Prostate gland (tissue), 2 donors: Measurements from ENCODE around the gene ACTA2. TPM values are rescaled to one million over a fixed set of nuclear protein-coding genes. Genes with fewer than 3 reads are reported as not detected.
A peak's percentile ranks its signal among the peaks of the same experiment; 100 is the strongest.

Experiments used
- DNase-seq: peaks from one replicate; pipeline ENCODE4 v3.0.0-alpha.2; 2019; ENCODE audit warnings: low spot score
- H3K27ac ChIP-seq, 2 donors: fragments of 200-600 bp; sonication (generic); 2 replicates each; pipeline ENCODE4 v1.5.1; 2017 to 2019
- H3K27me3 ChIP-seq: fragments of 200-600 bp; sonication (generic); replicated peaks from 2 replicates; pipeline ENCODE4 v1.5.1; 2019; ENCODE audit not compliant: insufficient read depth
- H3K36me3 ChIP-seq, 2 donors: fragments of 200-600 bp; sonication (generic); 1 replicate in 1 of 2; 2 replicates in 1 of 2; pipeline versions ENCODE4 v1.5.1 to v1.8.1; 2017 to 2019
- H3K4me1 ChIP-seq: fragments of 200-600 bp; sonication (generic); replicated peaks from 2 replicates; pipeline ENCODE4 v1.5.1; 2019
- H3K4me3 ChIP-seq, 2 donors: fragments of 200-600 bp; sonication (generic); 2 replicates each; pipeline ENCODE4 v1.5.1; 2017 to 2019
- H3K9me3 ChIP-seq: fragments of 200-600 bp; sonication (generic); 2 replicates; pipeline ENCODE4 v1.5.1; 2017
- POLR2A ChIP-seq: fragments of 450-650 bp; IDR thresholded peaks from one replicate; pipeline ENCODE4 v1.6.1; 2016; ENCODE audit warnings: antibody characterized with exemption, mild to moderate bottlenecking
- POLR2AphosphoS5 ChIP-seq: sonication (generic); formaldehyde crosslinking; IDR thresholded peaks from one replicate; pipeline ENCODE4 v1.6.1; 2017; ENCODE audit warnings: antibody characterized with exemption
- WGBS: methylation state at CpG from one replicate; pipeline ENCODE4 v1.1.5; 2018; 5-methylcytosine and 5-hydroxymethylcytosine counted together
- intact Hi-C: fragments of 100-400 bp; cut with DNase I; formaldehyde crosslinking; loops from one replicate; pipeline ENCODE4 v1.14.2; 2022
- total RNA-seq, 2 donors: library from RNA; depleted of rRNA; stranded (reverse); fragments of >200 nt; gene quantifications; one replicate each; pipeline ENCODE4 v1.1.0, GENCODE V29; 2016
- TF ChIP-seq, protein P1 (sequence below), 4 experiments: fragments of 200-600 bp in 2 of 4; fragments of 450-650 bp in 2 of 4; sonication (generic) in 2 of 4; IDR thresholded peaks; 1 replicate in 3 of 4; 2 replicates in 1 of 4; pipeline ENCODE4 v1.5.1; 2016 to 2019; ENCODE audit warnings: antibody characterized with exemption in 4 of 4, mild to moderate bottlenecking in 2 of 4, moderate library complexity in 2 of 4

ACTA2 gene
- total RNA-seq, 2 donors from 2014 or later = 1,024 to 1,957 TPM

DNA sequence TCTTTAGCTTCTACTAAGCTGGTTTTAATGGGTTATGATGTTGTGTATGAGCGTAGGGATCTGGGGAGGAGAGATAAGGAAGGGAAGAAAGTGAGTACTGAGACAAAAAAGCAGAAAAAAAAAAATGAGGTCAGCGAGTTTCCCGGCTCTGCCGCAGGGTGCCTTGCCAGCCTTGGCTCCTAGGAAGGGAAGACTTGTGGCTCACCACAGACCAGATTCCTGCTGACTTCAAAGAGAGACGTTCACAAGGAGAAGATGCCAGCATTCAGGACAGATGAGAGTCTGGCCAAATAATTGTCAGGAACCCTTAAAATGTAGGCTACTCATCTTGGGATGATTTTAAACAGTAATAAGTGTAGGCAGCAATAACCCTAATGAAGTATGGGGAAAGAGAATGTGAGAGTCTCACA lies 26.6 kb upstream of the ACTA2 start:
- Histone ChIP-seq H3K9me3 (no peaks in the 10 kb centered on the region), H3K36me3 (no peaks in the 10 kb centered on the region), H3K27me3 (no peaks in the 10 kb centered on the region), H3K4me3 (no peak overlapping the region), H3K4me1 (no peaks in the 10 kb centered on the region), H3K27ac (peak overlapping the region; percentile 46 to 58)
- WGBS = 13% methylated on average over 5 of the region's 5 CpGs
- TF ChIP-seq, protein P1, sequence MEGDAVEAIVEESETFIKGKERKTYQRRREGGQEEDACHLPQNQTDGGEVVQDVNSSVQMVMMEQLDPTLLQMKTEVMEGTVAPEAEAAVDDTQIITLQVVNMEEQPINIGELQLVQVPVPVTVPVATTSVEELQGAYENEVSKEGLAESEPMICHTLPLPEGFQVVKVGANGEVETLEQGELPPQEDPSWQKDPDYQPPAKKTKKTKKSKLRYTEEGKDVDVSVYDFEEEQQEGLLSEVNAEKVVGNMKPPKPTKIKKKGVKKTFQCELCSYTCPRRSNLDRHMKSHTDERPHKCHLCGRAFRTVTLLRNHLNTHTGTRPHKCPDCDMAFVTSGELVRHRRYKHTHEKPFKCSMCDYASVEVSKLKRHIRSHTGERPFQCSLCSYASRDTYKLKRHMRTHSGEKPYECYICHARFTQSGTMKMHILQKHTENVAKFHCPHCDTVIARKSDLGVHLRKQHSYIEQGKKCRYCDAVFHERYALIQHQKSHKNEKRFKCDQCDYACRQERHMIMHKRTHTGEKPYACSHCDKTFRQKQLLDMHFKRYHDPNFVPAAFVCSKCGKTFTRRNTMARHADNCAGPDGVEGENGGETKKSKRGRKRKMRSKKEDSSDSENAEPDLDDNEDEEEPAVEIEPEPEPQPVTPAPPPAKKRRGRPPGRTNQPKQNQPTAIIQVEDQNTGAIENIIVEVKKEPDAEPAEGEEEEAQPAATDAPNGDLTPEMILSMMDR (IDR thresholded peaks at IDR 0.05) = no peak
- TF ChIP-seq POLR2AphosphoS5 (peak; percentile 35), POLR2A (no peak)
- DNase-seq = peak; percentile 28
- intact Hi-C loops = no loop called here

DNA sequence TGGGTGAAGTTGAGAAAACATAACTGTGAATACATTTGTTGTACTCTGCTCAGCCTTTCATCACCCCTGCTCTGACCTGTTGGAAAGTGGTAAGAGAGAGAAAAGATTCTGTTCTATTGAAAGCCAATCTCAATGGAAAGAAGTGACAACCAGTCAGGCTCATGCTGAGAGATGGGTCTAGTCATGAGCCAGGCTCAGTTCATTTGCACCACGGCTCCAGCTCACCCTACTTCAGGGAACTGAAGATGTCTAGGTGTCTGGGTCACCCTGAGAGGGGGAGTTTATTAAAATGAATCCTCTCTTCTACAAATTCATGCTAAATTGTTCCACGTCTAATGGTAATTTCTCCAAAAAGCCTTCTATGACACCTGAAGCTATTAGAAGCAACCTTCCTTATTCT lies 25.9 kb upstream of the ACTA2 start:
- Histone ChIP-seq H3K27me3 (no peaks in the 10 kb centered on the region), H3K4me1 (no peaks in the 10 kb centered on the region), H3K27ac (peak overlapping the region; percentile 46 to 58), H3K4me3 (no peak overlapping the region), H3K9me3 (no peaks in the 10 kb centered on the region), H3K36me3 (no peaks in the 10 kb centered on the region)
- intact Hi-C loops = no loop called here
- TF ChIP-seq POLR2A = no peak
- TF ChIP-seq, protein P1 (IDR thresholded peaks at IDR 0.05) = no peak
- TF ChIP-seq POLR2AphosphoS5 = no peak
- no peak for DNase-seq
- 90% methylated on average over 2 of the region's 2 CpGs for WGBS

DNA sequence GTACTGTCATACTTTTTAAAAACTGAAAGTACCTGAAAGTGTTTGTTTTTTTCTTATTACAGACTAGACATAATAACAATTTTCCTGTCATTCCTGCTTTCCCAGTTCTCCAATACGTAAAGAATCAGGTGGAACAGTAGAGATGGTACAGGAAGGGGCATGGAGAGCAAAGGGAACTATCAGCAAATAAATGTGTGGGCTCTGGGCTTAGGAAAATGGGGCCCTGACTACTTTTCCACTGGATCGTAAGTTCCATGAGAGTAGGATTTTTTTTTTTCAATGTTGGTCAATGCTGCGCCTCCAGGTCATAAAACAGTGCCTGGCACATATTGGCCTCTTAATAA lies 22.8 kb upstream of the ACTA2 start:
- Histone ChIP-seq H3K4me3 (peak overlapping the region; percentile 23), H3K27ac (peak overlapping the region; percentile 65 to 72), H3K4me1 (no peaks in the 10 kb centered on the region), H3K36me3 (no peaks in the 10 kb centered on the region), H3K27me3 (no peaks in the 10 kb centered on the region), H3K9me3 (no peaks in the 10 kb centered on the region)
- TF ChIP-seq, protein P1 (IDR thresholded peaks at IDR 0.05) = no peak
- no peak for TF ChIP-seq POLR2A
- TF ChIP-seq POLR2AphosphoS5 = no peak
- DNase-seq = no peak
- 51% methylated on average over 3 of the region's 3 CpGs for WGBS
- intact Hi-C loops = no loop called here

DNA sequence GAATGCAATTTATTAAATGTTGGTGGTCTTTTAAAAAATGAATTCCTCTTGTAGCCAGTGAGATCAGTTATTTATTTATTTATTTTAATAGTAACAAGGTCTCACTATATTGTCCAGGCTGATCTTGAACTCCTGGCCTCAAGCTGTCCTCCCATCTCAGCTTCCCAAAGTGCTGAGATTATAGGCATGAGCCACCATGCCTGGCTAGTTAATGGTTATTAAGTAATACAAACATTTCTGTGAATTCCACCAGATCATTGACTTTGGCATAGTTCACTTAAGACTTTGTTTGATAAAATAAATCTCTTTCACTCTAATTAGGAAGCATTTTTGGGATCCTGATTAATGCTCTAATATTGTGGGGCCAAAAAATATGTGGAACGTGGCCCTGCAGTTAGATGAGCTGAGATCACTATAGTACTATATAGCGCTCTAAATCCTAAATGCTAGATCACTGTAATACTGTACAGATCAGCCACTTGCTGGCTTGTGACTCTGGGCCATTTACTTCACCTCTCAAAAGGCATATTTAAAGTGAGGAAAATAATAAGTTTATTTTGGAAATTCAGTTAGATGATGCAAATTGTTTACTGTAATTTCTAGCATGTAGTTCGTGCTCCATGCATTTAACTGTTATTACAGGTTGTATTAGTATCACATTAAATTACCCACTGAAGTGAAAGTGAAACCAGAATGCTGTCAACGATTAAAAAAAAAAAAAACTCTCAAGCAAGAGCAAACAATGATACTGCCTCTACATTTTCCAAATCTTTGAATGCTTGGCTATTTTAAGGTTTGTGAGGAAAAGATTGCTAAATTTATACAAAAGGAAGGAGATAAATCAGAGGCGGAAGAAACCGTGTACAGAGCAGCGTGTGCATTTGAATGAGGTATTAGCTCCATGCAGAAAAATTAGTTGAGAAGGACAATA lies 22.1 kb upstream of the ACTA2 start:
- peak overlapping the region; percentile 23 for H3K4me3 ChIP-seq
- H3K27ac ChIP-seq = peak overlapping the region; percentile 65 to 72
- H3K36me3 ChIP-seq = no peaks in the 10 kb centered on the region
- DNase-seq = no peak
- TF ChIP-seq, protein P1 (IDR thresholded peaks at IDR 0.05) = no peak
- TF ChIP-seq POLR2AphosphoS5 = peak; percentile 29
- no peaks in the 10 kb centered on the region for H3K4me1 ChIP-seq
- no peaks in the 10 kb centered on the region for H3K27me3 ChIP-seq
- 27% methylated on average over 7 of the region's 7 CpGs for WGBS
- intact Hi-C loops = no loop called here
- no peaks in the 10 kb centered on the region for H3K9me3 ChIP-seq

DNA sequence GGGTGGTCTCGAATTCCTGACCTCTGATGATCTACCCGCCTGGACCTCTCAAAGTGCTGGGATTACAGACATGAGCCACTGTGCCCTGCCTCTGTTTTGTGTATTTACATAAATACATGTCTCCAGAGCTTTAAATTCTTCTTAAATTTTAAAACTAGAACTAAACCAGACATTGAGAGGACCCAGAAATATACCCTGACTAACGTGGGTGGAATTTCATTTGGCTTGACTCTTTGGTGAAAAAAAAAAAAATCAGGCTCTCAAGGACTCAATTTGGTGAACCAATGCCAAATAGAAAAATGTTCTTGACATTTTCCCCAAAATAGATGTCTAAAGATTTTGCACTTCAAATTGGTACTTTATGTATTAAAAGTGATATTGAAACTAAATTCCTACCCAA lies 21.4 kb upstream of the ACTA2 start:
- intact Hi-C loops = no loop called here
- 78% methylated on average over 3 of the region's 3 CpGs for WGBS
- no peak overlapping the region for H3K27ac ChIP-seq
- H3K4me1 ChIP-seq = no peaks in the 10 kb centered on the region
- H3K9me3 ChIP-seq = no peaks in the 10 kb centered on the region
- no peak overlapping the region for H3K4me3 ChIP-seq
- TF ChIP-seq, protein P1 (IDR thresholded peaks at IDR 0.05) = no peak
- no peak for TF ChIP-seq POLR2A
- no peak for TF ChIP-seq POLR2AphosphoS5
- H3K27me3 ChIP-seq = no peaks in the 10 kb centered on the region
- no peaks in the 10 kb centered on the region for H3K36me3 ChIP-seq
- no peak for DNase-seq
